HG03520 (cell line): ENCODE measurements around the gene ARHGEF16.

ENCODE experiments used
- ATAC-seq: cut with Tn5 transposase; IDR thresholded peaks from one replicate; pipeline ENCODE4 v1.9.1; 2021; ENCODE audit warnings: mild to moderate bottlenecking, moderate library complexity; ENCODE audit not compliant: unreplicated experiment

ARHGEF16 gene

GRCh38 chr1:3420218-3420951 lies 34.1 kb upstream of the ARHGEF16 start:
- ATAC-seq, result no peak

- ATAC-seq, result no peak
These were observed 31.8 kb upstream of the ARHGEF16 start for GRCh38 chr1:3422638-3423037.

GRCh38 chr1:3423245-3423829 lies 31.1 kb upstream of the ARHGEF16 start:
- no peak for ATAC-seq

GRCh38 chr1:3423896-3424611 lies 30.4 kb upstream of the ARHGEF16 start:
- ATAC-seq, result no peak

- ATAC-seq, result no peak
These were observed 28.8 kb upstream of the ARHGEF16 start for GRCh38 chr1:3425486-3426215.

- ATAC-seq, result no peak
These were observed 27.4 kb upstream of the ARHGEF16 start for GRCh38 chr1:3426956-3427535.

GRCh38 chr1:3427711-3428704 lies 26.5 kb upstream of the ARHGEF16 start:
- ATAC-seq, result no peak

- no peak for ATAC-seq
These were observed 25.6 kb upstream of the ARHGEF16 start for GRCh38 chr1:3428899-3429298.

- ATAC-seq, result no peak
These were observed 25.1 kb upstream of the ARHGEF16 start for GRCh38 chr1:3429320-3429719.

GRCh38 chr1:3429766-3430165 lies 24.7 kb upstream of the ARHGEF16 start:
- ATAC-seq, result no peak

GRCh38 chr1:3430406-3430805 lies 24.1 kb upstream of the ARHGEF16 start:
- no peak for ATAC-seq

- ATAC-seq, result no peak
These were observed 23.6 kb upstream of the ARHGEF16 start for GRCh38 chr1:3430820-3431219.

GRCh38 chr1:3431266-3431665 lies 23.2 kb upstream of the ARHGEF16 start:
- ATAC-seq, result no peak

- no peak for ATAC-seq
These were observed 22.8 kb upstream of the ARHGEF16 start for GRCh38 chr1:3431686-3432085.

GRCh38 chr1:3432306-3432705 lies 22.2 kb upstream of the ARHGEF16 start:
- ATAC-seq, result no peak

GRCh38 chr1:3433076-3433475 lies 21.4 kb upstream of the ARHGEF16 start:
- ATAC-seq, result no peak

- ATAC-seq, result no peak
These were observed 20.7 kb upstream of the ARHGEF16 start for GRCh38 chr1:3433596-3434320.

GRCh38 chr1:3434406-3435110 lies 19.9 kb upstream of the ARHGEF16 start:
- no peak for ATAC-seq

GRCh38 chr1:3435666-3436065 lies 18.8 kb upstream of the ARHGEF16 start:
- ATAC-seq, result no peak
